ENCODE results near the gene GLB1L.

The GLB1L gene

GRCh38 chr2:219273937-219274336, 28.7 kb upstream of the GLB1L start:
- in situ Hi-C loops (cut with HindIII; ENCODE audit: low sequenced_read_pairs), result no loop called here
- TF ChIP-seq, protein P1, sequence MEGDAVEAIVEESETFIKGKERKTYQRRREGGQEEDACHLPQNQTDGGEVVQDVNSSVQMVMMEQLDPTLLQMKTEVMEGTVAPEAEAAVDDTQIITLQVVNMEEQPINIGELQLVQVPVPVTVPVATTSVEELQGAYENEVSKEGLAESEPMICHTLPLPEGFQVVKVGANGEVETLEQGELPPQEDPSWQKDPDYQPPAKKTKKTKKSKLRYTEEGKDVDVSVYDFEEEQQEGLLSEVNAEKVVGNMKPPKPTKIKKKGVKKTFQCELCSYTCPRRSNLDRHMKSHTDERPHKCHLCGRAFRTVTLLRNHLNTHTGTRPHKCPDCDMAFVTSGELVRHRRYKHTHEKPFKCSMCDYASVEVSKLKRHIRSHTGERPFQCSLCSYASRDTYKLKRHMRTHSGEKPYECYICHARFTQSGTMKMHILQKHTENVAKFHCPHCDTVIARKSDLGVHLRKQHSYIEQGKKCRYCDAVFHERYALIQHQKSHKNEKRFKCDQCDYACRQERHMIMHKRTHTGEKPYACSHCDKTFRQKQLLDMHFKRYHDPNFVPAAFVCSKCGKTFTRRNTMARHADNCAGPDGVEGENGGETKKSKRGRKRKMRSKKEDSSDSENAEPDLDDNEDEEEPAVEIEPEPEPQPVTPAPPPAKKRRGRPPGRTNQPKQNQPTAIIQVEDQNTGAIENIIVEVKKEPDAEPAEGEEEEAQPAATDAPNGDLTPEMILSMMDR (IDR thresholded peaks at IDR 0.05; ENCODE audit: low read depth, low read length, missing control alignments), result no peak
- DNase-seq (ENCODE audit: low read depth), result no peak
- no peak overlapping the region for H3K4me3 ChIP-seq (ENCODE audit: low read depth, low read length)

DNA sequence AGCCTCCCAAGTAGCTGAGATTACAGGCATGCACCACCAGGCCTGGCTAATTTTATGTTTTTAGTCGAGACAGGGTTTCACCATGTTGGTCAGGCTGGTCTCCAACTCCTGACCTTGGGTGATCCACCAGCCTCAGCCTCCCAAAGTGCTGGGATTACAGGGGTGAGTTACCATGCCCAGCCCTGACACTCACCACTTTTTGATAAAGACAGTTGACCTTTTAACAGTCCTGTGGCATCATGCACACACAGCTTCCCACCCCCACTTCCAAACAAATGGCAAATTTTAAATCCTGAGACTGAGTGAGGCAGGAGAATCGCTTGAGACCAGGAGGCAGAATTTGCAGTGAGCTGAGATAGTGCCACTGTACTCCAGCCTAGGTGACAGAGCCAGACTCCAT, 27.8 kb upstream of the GLB1L start:
- H3K4me3 ChIP-seq (ENCODE audit: low read depth, low read length), result no peak overlapping the region
- in situ Hi-C loops (cut with HindIII; ENCODE audit: low sequenced_read_pairs), result no loop called here
- no peak for DNase-seq (ENCODE audit: low read depth)
- TF ChIP-seq, protein P1 (IDR thresholded peaks at IDR 0.05; ENCODE audit: low read depth, low read length, missing control alignments), result no peak

GRCh38 chr2:219272356-219272755, 27.1 kb upstream of the GLB1L start:
- no peak overlapping the region for H3K4me3 ChIP-seq (ENCODE audit: low read depth, low read length)
- TF ChIP-seq, protein P1 (IDR thresholded peaks at IDR 0.05; ENCODE audit: low read depth, low read length, missing control alignments), result no peak
- DNase-seq (ENCODE audit: low read depth), result no peak
- in situ Hi-C loops (cut with HindIII; ENCODE audit: low sequenced_read_pairs), result no loop called here

- DNase-seq (ENCODE audit: low read depth), result no peak
- TF ChIP-seq, protein P1 (IDR thresholded peaks at IDR 0.05; ENCODE audit: low read depth, low read length, missing control alignments), result no peak
- H3K4me3 ChIP-seq (ENCODE audit: low read depth, low read length), result no peak overlapping the region
- in situ Hi-C loops (cut with HindIII; ENCODE audit: low sequenced_read_pairs), result no loop called here
Observed at GRCh38 chr2:219271021-219271420, 25.8 kb upstream of the GLB1L start.

DNA sequence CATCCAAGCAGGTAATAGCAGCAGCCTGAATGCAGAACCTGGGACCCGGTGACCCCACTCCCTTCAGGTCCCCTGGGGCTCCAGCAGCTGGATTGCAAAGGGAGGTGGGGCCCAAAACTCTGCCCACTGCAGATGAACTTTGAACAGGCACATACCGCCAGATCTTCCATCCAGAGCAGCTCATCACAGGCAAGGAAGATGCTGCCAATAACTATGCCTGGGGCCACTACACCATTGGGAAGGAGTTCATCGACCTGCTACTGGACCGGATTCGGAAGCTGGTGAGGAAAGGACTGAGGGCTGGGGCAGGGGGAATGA, 24.8 kb upstream of the GLB1L start:
- no peak for DNase-seq (ENCODE audit: low read depth)
- in situ Hi-C loops (cut with HindIII; ENCODE audit: low sequenced_read_pairs), result no loop called here

DNA sequence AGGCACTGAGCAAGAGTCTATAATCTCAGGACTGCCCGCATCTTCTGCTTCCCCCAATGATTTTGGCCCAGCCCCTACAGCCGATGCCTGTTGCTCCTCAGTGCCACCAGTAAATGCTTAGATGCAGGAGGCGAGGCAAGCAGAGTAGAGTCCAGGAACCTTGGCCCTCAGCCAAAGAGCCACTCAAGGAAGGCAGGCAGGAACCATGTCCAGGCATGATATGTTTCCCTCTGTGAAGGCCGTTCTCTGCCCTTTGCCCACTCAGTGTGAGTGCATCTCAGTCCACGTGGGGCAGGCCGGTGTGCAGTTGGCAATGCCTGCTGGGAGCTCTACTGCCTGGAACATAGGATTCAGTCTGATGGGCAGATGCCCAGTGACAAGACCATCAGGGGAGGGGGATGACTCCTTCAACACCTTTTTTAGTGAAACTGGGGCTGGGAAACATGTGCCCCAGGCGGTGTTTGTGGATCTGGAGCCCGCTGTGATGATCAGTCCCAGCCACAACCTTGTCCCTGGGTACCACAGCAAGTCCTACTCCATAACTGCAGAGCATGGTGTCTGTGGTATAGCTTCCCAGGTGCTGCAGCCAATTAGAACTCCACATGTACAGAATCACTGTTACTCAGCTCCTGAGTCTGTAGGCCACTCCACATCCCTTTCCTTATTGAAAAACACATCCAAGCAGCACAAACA, 24.3 kb upstream of the GLB1L start:
- no peak overlapping the region for H3K4me3 ChIP-seq (ENCODE audit: low read depth, low read length)
- DNase-seq (ENCODE audit: low read depth), result no peak
- in situ Hi-C loops (cut with HindIII; ENCODE audit: low sequenced_read_pairs), result no loop called here
- TF ChIP-seq, protein P1 (IDR thresholded peaks at IDR 0.05; ENCODE audit: low read depth, low read length, missing control alignments), result no peak

More for the DNA sequence above, 24.8 kb upstream of the GLB1L start:
- H3K4me3 ChIP-seq (ENCODE audit: low read depth, low read length), result no peak overlapping the region
- TF ChIP-seq, protein P1 (IDR thresholded peaks at IDR 0.05; ENCODE audit: low read depth, low read length, missing control alignments), result no peak

All from astrocyte of the cerebellum (primary cell).